ENCODE measurements around the gene ACOT7.
"Not testable (repeated sequence)": the region's sequence is repeated elsewhere in the genome, so short reads cannot be mapped to it uniquely, and the experiment has no call there.

ACOT7 gene

GRCh38 chr1:6219641-6220040, 173.9 kb downstream of the ACOT7 start:
- DNase-seq = not testable (repeated sequence)

GRCh38 chr1:6218375-6219164, 175.0 kb downstream of the ACOT7 start:
- no peak for DNase-seq

Measured in central memory CD4-positive, alpha-beta T cell (primary cell).